DOHH2 (cell line): Measurements from ENCODE around the gene SLC12A7.

ENCODE experiments used
- CTCF ChIP-seq: fragments of 200-600 bp; sonication (generic); IDR thresholded peaks from one replicate; pipeline ENCODE4 v1.5.1; 2014; ENCODE audit warnings: antibody characterized with exemption, mild to moderate bottlenecking, low read depth, low read length; ENCODE audit not compliant: poor library complexity, severe bottlenecking
- EZH2phosphoT487 ChIP-seq: fragments of 200-600 bp; sonication (generic); IDR thresholded peaks from 2 replicates; pipeline ENCODE4 v1.6.1; 2017; ENCODE audit warnings: borderline replicate concordance, mild to moderate bottlenecking, antibody characterized with exemption, low read length, moderate library complexity, mixed read lengths

GRCh38 chr5:1139331-1140170, 27.7 kb upstream of the SLC12A7 start:
- TF ChIP-seq CTCF, result no peak
- no peak for TF ChIP-seq EZH2phosphoT487
